Measurements from ENCODE around the gene SP1.

The SP1 gene

GRCh38 chr12:53423597-53423996 is 43.6 kb downstream of the SP1 start, which contains the start of gene AMHR2:
TSS of gene AMHR2 (plus strand) at chr12:53423855. CDS start at chr12:53423935, 80 bp downstream.
- TF ChIP-seq, protein P1, sequence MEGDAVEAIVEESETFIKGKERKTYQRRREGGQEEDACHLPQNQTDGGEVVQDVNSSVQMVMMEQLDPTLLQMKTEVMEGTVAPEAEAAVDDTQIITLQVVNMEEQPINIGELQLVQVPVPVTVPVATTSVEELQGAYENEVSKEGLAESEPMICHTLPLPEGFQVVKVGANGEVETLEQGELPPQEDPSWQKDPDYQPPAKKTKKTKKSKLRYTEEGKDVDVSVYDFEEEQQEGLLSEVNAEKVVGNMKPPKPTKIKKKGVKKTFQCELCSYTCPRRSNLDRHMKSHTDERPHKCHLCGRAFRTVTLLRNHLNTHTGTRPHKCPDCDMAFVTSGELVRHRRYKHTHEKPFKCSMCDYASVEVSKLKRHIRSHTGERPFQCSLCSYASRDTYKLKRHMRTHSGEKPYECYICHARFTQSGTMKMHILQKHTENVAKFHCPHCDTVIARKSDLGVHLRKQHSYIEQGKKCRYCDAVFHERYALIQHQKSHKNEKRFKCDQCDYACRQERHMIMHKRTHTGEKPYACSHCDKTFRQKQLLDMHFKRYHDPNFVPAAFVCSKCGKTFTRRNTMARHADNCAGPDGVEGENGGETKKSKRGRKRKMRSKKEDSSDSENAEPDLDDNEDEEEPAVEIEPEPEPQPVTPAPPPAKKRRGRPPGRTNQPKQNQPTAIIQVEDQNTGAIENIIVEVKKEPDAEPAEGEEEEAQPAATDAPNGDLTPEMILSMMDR (IDR thresholded peaks at IDR 0.05; ENCODE audit: insufficient read depth, low read length, missing control alignments): no peak
- no peak within 1 kb of the TSS for H3K4me3 ChIP-seq (ENCODE audit: low read depth, low read length)
- CTCF ChIA-PET: interaction anchor here (1.7 to 12.8 kb wide), 6 partner anchors 8 to 101 kb away, joined by 3 to 593 read pairs (median 45); partner anchors contain the start of gene AAAS
- no peak for DNase-seq (ENCODE audit: low read depth, low spot score)
- POLR2A ChIA-PET: interaction anchor here (0.6 kb wide), 1 partner anchor 78 kb away, joined by 3 read pairs; no protein-coding TSS in a partner anchor

- POLR2A ChIA-PET: no interaction called here
- TF ChIP-seq, protein P1 (IDR thresholded peaks at IDR 0.05; ENCODE audit: insufficient read depth, low read length, missing control alignments): no peak
- CTCF ChIA-PET: interaction anchor here (0.9 to 12.8 kb wide), 7 partner anchors 10 to 102 kb away, joined by 3 to 593 read pairs (median 3); partner anchors contain the start of genes AAAS and PRR13
- DNase-seq (ENCODE audit: low read depth, low spot score): no peak
- no peak overlapping the region for H3K4me3 ChIP-seq (ENCODE audit: low read depth, low read length)
Observed at GRCh38 chr12:53424626-53425514, 44.9 kb downstream of the SP1 start.

GRCh38 chr12:53425515-53426150 is 45.7 kb downstream of the SP1 start:
- POLR2A ChIA-PET: no interaction called here
- no peak for DNase-seq (ENCODE audit: low read depth, low spot score)
- TF ChIP-seq, protein P1 (IDR thresholded peaks at IDR 0.05; ENCODE audit: insufficient read depth, low read length, missing control alignments): no peak
- no peak overlapping the region for H3K4me3 ChIP-seq (ENCODE audit: low read depth, low read length)
- CTCF ChIA-PET: interaction anchor here (0.9 to 12.8 kb wide), 6 partner anchors 10 to 103 kb away, joined by 3 to 593 read pairs (median 4); partner anchors contain the start of genes AAAS and PRR13

DNA sequence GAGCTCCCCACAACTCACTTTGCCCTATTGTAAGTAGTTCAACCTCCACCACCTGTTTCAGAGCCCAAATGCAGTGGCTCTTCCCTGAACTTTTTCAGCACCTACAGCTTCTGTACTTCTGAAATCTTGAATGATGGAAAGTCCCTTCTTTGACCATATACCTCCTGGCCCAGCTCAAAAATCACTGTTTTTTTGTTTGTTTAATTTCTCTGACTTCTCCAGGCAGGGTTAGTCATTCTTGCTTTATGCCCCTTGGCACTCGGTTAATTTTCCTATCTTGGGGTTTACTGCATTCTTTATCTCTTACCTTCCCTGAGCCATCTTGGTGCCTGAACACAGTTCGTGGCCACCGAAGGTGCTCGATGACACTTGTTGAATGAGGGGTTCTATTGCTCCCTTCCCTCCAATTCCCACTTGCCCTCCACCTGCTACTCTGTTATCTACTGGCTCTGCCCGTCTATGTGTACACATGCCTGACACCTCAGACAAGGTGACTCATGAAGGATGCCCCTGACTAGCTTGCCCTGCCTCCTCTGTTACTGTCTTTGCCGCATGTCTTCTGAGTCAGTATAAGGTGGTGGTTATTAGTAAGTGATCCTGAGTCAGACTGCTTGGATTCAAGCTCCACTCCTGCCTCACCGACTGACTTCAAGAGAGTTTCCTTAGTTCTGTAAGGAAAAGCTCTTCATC is 48.1 kb downstream of the SP1 start:
- peak; percentile 71 for DNase-seq (ENCODE audit: low read depth, low spot score)
- no peak overlapping the region for H3K4me3 ChIP-seq (ENCODE audit: low read depth, low read length)
- TF ChIP-seq, protein P1 (IDR thresholded peaks at IDR 0.05; ENCODE audit: insufficient read depth, low read length, missing control alignments): no peak
- CTCF ChIA-PET: interaction anchor here (0.7 to 12.8 kb wide), 8 partner anchors 8 to 107 kb away, joined by 3 to 593 read pairs (median 4); partner anchors contain the start of gene AAAS
- POLR2A ChIA-PET: interaction anchor here (0.6 to 1.4 kb wide), 3 partner anchors 13 to 83 kb away, joined by 3 to 6 read pairs (median 4); partner anchors contain the start of gene PRR13

DNA sequence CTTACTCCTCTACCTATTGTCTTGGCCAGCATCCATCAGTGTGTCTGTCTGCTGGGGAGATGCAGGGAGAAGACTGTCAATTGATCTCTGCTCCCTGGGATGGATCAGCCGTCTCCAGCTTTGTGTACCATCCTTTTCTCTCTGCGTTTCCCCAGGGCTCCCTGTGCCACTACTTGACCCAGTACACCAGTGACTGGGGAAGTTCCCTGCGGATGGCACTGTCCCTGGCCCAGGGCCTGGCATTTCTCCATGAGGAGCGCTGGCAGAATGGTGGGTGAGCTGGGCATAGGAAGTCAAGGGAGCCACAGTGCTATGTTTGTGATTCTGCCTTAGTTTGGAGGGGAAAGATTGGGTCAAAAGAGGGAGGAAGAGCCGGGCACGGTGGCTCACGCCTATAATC is 48.8 kb downstream of the SP1 start:
- ChIA-PET CTCF (interaction anchor here (1.0 to 12.8 kb wide), 7 partner anchors 7 to 107 kb away, joined by 3 to 593 read pairs (median 5); partner anchors contain the start of genes AAAS and AMHR2), POLR2A (interaction anchor here (0.6 to 1.4 kb wide), 3 partner anchors 12 to 84 kb away, joined by 3 to 6 read pairs (median 4); partner anchors contain the start of gene PRR13)

More for the DNA sequence above, 48.8 kb downstream of the SP1 start:
- no peak for DNase-seq (ENCODE audit: low read depth, low spot score)
- TF ChIP-seq, protein P1 (IDR thresholded peaks at IDR 0.05; ENCODE audit: insufficient read depth, low read length, missing control alignments): no peak
- no peak overlapping the region for H3K4me3 ChIP-seq (ENCODE audit: low read depth, low read length)
